Body of pancreas (tissue), 4 donors: ENCODE measurements around the gene ADAM17.

Experiments
- CTCF ChIP-seq, 7 experiments: fragments of 450-650 bp in 4 of 7; fragments of 200-600 bp in 3 of 7; sonication (generic) in 3 of 7; IDR thresholded peaks; one replicate each; pipeline ENCODE4 v1.5.1; 2016 to 2019; ENCODE audit warnings: antibody characterized with exemption in 7 of 7
- POLR2A ChIP-seq, 3 donors: fragments of 450-650 bp; IDR thresholded peaks; one replicate each; pipeline ENCODE4 v1.6.1; 2016; ENCODE audit warnings: antibody characterized with exemption in 3 of 3, mild to moderate bottlenecking in 2 of 3

- TF ChIP-seq CTCF (IDR thresholded peaks at IDR 0.05) = no peak
- TF ChIP-seq POLR2A (IDR thresholded peaks at IDR 0.05) = no peak
Measured at GRCh38 chr2:9586465-9586864, 30.8 kb upstream of the ADAM17 start.
